Measurements from ENCODE around the gene CA5A. TPM values are rescaled to one million over a fixed set of nuclear protein-coding genes. Genes with fewer than 3 reads are reported as not detected.

The CA5A gene
- total and polyA plus RNA-seq, 2 of the 13 experiments (the other 11 are each of a cell fraction or from before 2014, with no cell fraction given): 66.8 to 106 TPM

- TF ChIP-seq ZNF362 (CRISPR knock-in tag; IDR thresholded peaks at IDR 0.05; ENCODE audit: borderline replicate concordance) (peak; percentile 86), ZNF503 (CRISPR knock-in tag; IDR thresholded peaks at IDR 0.05) (peak; percentile 60), BRF2 (CRISPR knock-in tag; IDR thresholded peaks at IDR 0.05) (peak; percentile 82), ZNF746 (CRISPR knock-in tag; IDR thresholded peaks at IDR 0.05) (peak; percentile 98), KLF12 (CRISPR knock-in tag; IDR thresholded peaks at IDR 0.05; ENCODE audit: borderline replicate concordance) (peak; percentile 60; the same call in 1 of the 2 replicates), PREB (CRISPR knock-in tag; IDR thresholded peaks at IDR 0.05) (0 out of 2 replicates have a peak, but pooled peaks have one; percentile 29), NR2F6 (IDR thresholded peaks at IDR 0.05) (peak; percentile 85), NR2F6 (CRISPR knock-in tag; IDR thresholded peaks at IDR 0.05) (peak; percentile 94), PPARG (CRISPR knock-in tag; conservative IDR thresholded peaks at IDR 0.05) (peak; percentile 77), ZFX (CRISPR knock-in tag; IDR thresholded peaks at IDR 0.05; ENCODE audit: low read depth) (peak; percentile 81), HNRNPLL (IDR thresholded peaks at IDR 0.05; ENCODE audit: low read depth, low read length, poor library complexity, severe bottlenecking) (peak; percentile 48), SOX13 (IDR thresholded peaks at IDR 0.05) (peak; percentile 94), SOX13 (CRISPR knock-in tag; conservative IDR thresholded peaks at IDR 0.05 in 1 of 2, IDR thresholded peaks at IDR 0.05 in 1 of 2) (peak in 1 of 2 experiments; percentile 99; a peak in 3 of 4 replicates), MLX (CRISPR knock-in tag; IDR thresholded peaks at IDR 0.05) (peak; percentile 75), ZNF891 (CRISPR knock-in tag; IDR thresholded peaks at IDR 0.05) (peak; percentile 80), ARNT2 (CRISPR knock-in tag; IDR thresholded peaks at IDR 0.05; ENCODE audit: low read depth) (peak; percentile 94), ISL2 (CRISPR knock-in tag; IDR thresholded peaks at IDR 0.05) (peak; percentile 76), POLR2AphosphoS5 (IDR thresholded peaks at IDR 0.05; ENCODE audit: low read depth, low read length) (peak; percentile 51), DRAP1 (CRISPR knock-in tag; IDR thresholded peaks at IDR 0.05) (peak; percentile 92)
Measured at GRCh38 chr16:87870418-87871291, 65.7 kb downstream of the CA5A start (continued).
